Activated CD4-positive, alpha-beta T cell treated with anti-CD3 and anti-CD28 coated beads for 48 hours (primary cell): Measurements from ENCODE around the gene ZMAT1.
"Not testable (repeated sequence)": the region's sequence is repeated elsewhere in the genome, so short reads cannot be mapped to it uniquely, and the experiment has no call there.

Experiments used
- DNase-seq: peaks from one replicate; pipeline ENCODE4 v3.0.0-alpha.2; 2020

ZMAT1 gene

DNA sequence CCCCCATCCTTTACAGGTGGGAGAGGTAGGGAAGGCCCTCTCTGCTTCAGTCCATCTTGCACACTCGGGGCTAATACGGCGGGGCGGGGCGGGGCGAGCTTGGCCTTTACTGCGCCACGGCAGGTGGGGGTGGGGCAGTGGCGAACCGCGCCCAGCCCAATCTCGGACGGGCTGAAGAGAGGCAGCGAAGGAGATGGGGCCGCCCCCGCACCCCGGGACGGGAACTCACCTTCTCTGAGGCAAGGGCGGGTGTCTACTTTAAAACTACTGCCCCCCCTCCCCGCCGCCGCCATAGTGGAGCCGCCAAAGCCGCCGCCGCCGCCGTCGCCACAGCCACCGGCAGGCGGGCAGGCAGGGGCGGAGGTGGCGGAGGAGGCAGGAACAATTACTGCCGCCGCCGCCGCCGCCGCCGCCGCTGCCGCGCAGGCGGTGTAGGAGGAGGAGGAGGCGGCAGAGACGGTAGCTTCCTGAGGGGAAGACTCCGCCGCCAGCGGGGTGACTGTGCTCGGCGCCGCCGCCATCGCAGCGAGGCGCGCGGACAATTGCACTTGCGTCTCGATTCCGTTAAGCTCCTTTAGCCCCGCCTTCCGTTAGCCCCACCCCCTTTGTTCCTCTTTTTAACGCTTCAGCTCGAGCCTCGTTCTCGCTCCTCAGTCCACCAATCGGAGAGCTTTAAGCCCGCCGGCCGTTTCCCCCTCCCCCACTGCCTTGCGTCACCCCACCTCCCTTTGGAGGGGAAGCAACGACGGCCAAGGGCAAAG is at the start of gene ZMAT1:
ZMAT1 (minus strand) TSS at position 540 of the 761 bp plus-strand sequence; CDS start at position 521, 19 bp downstream.
- peak; percentile 95 for DNase-seq

DNA sequence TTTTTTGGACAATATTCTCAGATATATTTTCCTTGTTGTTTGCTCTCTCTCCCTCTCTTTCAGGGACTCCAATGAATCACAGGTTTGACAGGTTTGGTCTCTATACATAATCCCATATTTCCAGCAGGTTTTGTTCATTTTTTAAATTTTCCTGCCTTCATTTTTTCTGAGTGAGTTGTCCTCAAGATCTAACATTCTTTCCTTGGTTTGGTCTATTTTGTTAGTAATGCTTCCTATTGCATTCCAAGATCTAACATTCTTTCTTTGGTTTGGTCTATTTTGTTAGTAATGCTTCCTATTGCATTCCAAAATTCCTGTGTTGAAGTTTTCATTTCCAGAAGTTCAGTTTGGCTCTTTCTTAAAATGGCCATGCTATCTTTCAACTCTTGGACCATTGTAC is 45.3 kb upstream of the ZMAT1 start:
- DNase-seq, result no peak

DNA sequence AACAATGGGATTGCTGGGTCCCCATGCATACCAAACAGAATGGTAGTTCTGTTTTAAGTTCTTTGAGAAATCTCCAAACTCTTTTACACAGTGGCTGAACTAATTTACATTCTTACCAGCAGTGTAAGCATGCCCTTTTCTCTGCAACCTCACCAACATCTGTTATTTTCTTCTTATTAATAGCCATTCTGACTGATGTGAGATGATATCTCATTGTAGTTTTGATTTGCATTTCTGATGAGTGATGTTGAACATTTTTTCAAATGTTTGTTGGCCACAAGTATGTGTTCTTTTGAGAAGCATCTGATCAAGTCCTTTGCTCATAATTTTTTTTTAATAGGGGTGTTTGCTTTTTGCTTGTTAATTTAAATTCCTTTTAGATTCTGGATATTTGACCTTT is 41.2 kb upstream of the ZMAT1 start:
- DNase-seq, result no peak

DNA sequence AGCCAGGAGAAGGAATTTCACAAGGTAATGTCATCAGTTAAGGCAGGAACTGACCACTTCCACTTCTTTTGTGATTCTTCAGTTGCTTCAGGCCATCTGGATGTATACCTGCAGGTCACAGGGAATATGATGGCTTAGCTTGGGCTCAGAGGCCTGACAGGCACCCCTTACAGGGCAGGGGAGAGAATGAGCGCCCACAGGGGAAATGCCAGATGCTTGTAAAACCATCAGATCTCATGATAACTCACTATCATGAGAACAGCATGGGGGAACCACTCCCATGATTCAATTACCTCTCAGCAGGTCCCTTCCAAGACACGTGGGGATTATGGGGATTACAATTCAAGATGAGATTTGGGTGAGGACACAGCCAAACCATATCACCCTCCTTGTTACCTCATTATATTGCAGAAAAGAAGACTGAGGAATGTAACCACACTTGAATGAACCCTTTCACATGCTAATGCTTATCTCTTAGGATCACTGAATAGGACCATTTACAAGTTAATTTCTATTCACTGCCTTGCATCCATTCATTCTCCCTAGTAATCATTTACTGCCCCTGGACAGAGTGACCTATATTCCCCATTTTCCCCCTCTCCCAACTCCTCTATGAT is 33.2 kb upstream of the ZMAT1 start:
- DNase-seq, result not testable (repeated sequence)

DNA sequence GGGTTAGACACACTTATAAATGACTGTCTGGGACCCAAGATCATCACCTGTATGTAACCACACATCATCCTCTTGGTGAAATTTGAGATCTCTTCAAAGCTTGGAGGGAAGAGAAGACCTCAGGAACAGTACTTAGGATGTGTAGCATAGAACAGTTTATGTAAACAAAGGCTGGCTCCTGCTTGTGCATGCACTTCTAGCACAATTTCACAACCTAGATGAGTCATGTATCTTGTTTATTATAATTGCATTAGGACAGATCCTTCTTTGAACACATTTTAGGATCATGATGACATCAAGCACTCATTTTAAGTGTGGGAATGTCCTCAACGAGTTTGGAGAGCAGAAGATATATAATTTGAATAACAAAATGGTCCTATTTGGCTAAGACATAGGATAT is 26.3 kb upstream of the ZMAT1 start:
- DNase-seq, result no peak

DNA sequence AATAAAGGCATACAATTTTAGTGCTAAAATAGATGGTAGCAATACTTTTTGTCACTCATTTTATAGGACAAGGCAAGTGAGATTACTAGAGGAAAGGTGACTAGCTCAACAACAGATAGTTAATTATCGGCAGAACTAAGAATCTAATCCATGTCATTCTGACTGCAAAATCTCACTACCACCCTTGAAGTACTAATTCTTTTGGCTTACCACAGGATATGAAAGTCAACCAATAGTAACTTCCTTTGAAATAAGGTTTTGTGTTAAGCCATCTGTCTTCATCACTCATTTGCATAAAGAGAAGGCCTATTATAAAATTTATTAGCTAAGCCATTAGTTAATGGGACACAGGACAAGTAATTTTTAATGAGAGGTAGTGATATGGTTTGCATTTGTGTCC is 25.3 kb upstream of the ZMAT1 start:
- DNase-seq, result no peak

DNA sequence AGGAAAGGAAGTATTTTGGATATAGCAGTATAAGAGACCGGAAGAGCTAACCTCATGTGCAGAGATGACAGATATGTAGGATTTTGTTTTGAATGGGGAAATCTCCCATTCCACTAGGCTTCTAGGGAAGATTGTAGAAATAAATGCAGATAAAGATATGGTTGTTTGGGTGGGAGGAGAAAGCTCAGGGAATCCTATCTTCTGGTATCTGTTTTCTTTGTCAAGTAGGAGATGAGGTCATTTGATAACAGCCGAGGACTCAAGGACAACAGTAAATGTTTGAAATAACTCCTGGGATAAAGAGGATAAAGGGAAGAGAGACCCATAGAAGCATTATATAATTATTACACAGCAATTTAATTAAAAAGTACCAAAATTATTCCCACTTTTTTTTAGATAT is 24.7 kb upstream of the ZMAT1 start:
- no peak for DNase-seq

DNA sequence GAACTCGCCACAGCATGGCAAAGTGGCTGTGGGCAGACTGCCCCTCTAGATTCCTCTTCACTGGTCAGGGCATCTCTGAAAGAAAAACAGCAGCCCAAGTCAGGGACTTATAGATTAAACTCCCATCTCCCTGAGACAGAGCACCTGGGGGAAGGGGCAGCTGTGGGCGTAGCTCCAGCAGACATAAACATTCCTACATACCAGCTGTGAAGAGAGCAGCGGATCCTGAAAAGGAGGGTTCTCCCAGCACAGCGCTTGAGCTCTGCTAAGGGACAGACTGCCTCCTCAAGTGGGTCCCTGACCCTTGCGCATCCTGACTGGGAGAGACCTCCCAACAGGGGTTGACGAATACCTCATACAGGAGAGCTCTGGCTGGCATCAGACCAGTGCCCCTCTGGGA is 18.8 kb upstream of the ZMAT1 start:
- DNase-seq, result no peak

DNA sequence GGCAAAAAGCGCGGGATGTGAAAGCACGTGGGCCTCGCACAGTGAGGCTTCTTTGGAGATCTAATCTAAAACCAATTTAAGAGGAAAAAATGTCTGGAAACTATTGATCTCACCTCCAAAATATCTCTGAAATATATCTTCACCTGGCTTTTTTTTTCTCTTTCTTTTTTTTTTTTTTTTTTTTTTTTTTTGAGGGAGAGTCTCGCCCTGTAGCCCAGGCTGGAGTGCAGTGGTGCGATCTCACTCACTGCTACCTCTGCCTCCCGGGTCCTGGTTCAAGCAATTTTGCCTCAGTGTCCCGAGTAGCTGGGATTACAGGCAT is 383 bp upstream of the ZMAT1 start:
- DNase-seq, result no peak

DNA sequence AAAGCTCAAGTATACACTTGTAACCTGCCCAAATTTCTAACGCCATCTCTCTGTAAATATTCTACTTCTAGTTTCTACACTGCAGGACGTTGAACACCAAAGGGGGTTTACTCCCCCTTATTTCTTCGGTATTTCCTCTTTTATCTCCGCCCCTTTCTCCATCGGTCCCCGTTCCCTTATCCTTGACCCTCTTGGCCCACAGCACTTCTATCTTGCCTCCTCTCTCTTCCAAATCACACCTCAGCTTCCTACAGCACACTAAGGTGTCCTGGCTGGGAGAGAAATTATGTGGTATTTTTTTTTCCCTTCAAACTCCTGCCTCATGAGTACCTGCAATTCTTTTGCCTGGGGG is 715 bp downstream of the ZMAT1 start:
- DNase-seq, result no peak

DNA sequence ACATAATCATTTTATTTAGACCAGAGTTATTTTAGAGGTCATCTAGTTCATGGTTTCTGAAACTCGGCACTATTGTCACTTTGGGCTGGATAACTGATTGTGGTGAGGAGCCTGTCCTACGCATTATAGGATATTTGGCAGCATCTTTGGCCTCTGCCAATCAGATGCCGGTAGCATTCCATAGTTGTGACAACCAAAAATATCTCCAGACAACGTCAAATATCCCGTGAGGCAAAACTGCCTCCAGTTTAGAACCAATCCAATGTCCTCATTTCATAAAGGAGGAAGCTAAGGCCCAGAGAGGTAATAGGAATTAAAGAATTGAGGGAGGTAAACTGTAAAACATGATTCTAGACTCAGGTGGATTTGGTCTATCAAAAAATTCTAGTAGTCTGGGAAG is 6.1 kb downstream of the ZMAT1 start:
- DNase-seq, result no peak

DNA sequence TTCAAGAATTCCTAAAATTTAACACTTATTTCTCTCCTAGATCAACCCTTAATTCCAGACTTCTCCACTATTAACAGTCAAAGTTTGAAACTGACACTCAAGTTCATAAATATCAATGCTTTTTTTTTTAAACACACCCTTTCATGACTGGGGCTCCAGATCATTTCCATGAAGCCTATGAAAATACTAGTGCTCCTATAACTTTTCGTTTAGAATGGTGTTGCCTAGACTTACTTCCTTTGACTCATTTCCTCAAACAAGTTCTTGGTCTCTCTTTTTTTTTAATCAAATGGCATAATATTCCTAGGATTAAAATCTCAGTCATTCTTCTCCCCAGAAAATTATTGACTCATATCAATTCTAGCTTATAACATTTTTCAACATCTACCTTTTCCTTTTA is 13.1 kb downstream of the ZMAT1 start:
- DNase-seq, result no peak

DNA sequence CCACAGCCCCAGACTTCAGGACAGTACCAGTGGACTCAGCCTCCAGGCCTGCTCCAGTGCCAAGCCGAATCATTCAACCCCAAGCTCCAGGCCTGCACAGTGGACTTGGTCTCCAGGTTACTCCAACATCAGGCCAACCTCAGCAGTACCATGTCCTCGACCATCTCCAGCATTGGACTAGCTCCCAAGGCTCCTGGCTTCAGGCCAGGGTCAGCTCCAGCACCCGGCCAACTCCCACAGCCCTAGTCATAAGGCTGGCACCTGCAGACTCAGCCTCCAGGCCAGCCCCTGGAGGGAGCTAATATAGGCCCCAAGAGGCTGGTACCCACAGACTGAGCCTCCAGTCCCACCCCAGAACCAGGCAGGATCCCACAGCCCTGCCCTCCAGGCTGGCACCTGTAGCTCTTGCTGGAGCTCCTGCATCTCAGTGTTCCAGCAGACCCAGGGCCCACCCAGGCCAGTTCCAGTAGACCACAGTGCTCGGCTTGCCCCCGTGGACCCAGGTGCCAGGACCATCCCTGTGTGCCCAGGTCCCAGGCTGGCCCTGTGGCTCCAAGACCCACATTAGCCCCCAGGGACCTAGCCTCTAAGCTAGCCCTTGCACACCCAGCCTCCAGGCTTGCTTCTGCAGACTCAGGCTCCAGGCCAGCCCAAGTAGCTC is 25.6 kb downstream of the ZMAT1 start:
- no peak for DNase-seq

DNA sequence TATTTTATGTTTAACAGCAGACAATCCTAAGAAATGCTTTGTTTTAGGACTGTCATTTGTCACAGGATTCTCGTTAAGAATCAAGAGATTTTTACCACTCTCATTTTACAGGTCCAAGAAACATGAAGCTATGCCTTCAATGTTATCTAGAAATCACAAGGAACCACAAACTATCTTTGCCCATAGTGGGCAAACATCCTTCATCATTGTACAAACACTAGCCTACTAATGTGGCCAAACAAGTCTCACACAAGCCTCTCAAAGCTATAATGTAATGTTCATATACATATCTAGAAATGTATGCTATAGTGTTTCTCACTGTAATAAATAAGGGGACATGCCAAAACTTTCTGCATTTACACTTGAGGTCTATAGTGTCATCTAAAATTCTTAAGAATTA is 26.8 kb downstream of the ZMAT1 start:
- no peak for DNase-seq
